ENCODE data around the gene STK32C.

The STK32C gene

DNA sequence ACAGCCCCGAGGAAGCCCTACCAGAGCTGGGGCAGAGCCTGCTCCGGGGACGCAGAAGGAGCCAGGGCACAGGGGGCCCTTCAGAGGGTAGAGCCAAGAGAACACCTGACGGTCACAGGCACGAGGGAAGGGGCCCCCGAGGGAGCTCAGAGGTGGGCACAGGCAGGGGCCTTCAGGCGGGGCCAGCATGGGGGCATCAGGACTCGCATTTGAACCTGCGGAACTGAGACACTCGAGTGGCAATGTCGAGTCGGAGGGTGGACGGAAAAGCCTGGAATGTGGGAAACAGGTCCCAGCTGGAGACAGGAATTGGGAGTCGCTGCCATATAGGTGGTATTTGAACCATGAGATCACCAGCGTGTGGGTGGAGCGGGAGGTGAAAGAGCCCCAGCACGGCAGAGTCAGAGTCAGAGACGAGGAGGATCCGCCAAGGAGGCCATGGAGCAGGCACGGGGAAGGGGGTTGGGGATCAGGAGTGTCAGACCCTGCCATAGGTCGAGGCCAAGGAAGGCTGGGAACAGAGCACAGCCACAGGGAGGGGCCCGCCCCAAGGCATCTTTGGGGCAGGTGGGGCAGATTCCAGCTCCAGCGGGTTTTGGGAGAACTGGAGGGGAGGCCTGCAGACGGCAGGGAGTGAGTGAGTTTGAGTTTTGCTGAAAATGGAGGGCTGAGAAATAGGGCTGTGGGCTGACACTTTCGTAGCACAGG is 13.8 kb downstream of the STK32C start:
- TF ChIP-seq ISL1 (CRISPR knock-in tag; IDR thresholded peaks at IDR 0.05) = no peak
- TF ChIP-seq TCF4 (CRISPR knock-in tag; IDR thresholded peaks at IDR 0.05; ENCODE audit: borderline replicate concordance) = no peak
- TF ChIP-seq, protein P1, sequence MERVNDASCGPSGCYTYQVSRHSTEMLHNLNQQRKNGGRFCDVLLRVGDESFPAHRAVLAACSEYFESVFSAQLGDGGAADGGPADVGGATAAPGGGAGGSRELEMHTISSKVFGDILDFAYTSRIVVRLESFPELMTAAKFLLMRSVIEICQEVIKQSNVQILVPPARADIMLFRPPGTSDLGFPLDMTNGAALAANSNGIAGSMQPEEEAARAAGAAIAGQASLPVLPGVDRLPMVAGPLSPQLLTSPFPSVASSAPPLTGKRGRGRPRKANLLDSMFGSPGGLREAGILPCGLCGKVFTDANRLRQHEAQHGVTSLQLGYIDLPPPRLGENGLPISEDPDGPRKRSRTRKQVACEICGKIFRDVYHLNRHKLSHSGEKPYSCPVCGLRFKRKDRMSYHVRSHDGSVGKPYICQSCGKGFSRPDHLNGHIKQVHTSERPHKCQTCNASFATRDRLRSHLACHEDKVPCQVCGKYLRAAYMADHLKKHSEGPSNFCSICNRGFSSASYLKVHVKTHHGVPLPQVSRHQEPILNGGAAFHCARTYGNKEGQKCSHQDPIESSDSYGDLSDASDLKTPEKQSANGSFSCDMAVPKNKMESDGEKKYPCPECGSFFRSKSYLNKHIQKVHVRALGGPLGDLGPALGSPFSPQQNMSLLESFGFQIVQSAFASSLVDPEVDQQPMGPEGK (CRISPR knock-in tag; IDR thresholded peaks at IDR 0.05; ENCODE audit: borderline replicate concordance) = no peak
- no peak for TF ChIP-seq TOX (CRISPR knock-in tag; IDR thresholded peaks at IDR 0.05; ENCODE audit: borderline replicate concordance)
- no peak for TF ChIP-seq ZNF70 (CRISPR knock-in tag; IDR thresholded peaks at IDR 0.05)
- no peak for TF ChIP-seq ZFP3 (CRISPR knock-in tag; IDR thresholded peaks at IDR 0.05)
- no peak for TF ChIP-seq RARB (CRISPR knock-in tag; IDR thresholded peaks at IDR 0.05)
- no peak for TF ChIP-seq ZNF8 (CRISPR knock-in tag; IDR thresholded peaks at IDR 0.05)
- no peak for TF ChIP-seq SNAI2 (CRISPR knock-in tag; IDR thresholded peaks at IDR 0.05)
- TF ChIP-seq, protein P2, sequence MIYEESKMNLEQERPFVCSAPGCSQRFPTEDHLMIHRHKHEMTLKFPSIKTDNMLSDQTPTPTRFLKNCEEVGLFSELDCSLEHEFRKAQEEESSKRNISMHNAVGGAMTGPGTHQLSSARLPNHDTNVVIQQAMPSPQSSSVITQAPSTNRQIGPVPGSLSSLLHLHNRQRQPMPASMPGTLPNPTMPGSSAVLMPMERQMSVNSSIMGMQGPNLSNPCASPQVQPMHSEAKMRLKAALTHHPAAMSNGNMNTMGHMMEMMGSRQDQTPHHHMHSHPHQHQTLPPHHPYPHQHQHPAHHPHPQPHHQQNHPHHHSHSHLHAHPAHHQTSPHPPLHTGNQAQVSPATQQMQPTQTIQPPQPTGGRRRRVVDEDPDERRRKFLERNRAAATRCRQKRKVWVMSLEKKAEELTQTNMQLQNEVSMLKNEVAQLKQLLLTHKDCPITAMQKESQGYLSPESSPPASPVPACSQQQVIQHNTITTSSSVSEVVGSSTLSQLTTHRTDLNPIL (CRISPR knock-in tag; IDR thresholded peaks at IDR 0.05; ENCODE audit: low read depth) = no peak
- no peak for TF ChIP-seq ARNTL (CRISPR knock-in tag; IDR thresholded peaks at IDR 0.05; ENCODE audit: borderline replicate concordance, low read depth)
- TF ChIP-seq PPARA (CRISPR knock-in tag; IDR thresholded peaks at IDR 0.05; ENCODE audit: borderline replicate concordance) = no peak
- TF ChIP-seq, protein P3, sequence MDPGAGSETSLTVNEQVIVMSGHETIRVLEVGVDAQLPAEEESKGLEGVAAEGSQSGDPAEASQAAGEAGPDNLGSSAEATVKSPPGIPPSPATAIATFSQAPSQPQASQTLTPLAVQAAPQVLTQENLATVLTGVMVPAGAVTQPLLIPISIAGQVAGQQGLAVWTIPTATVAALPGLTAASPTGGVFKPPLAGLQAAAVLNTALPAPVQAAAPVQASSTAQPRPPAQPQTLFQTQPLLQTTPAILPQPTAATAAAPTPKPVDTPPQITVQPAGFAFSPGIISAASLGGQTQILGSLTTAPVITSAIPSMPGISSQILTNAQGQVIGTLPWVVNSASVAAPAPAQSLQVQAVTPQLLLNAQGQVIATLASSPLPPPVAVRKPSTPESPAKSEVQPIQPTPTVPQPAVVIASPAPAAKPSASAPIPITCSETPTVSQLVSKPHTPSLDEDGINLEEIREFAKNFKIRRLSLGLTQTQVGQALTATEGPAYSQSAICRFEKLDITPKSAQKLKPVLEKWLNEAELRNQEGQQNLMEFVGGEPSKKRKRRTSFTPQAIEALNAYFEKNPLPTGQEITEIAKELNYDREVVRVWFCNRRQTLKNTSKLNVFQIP (CRISPR knock-in tag; IDR thresholded peaks at IDR 0.05; ENCODE audit: borderline replicate concordance, low read depth) = no peak
- no peak for TF ChIP-seq CSRNP3 (CRISPR knock-in tag; IDR thresholded peaks at IDR 0.05)
- TF ChIP-seq ESRRG (CRISPR knock-in tag; IDR thresholded peaks at IDR 0.05) = no peak
- TF ChIP-seq BACH2 (CRISPR knock-in tag; IDR thresholded peaks at IDR 0.05; ENCODE audit: borderline replicate concordance) = no peak
- TF ChIP-seq OSR1 (CRISPR knock-in tag; IDR thresholded peaks at IDR 0.05) = no peak
- TF ChIP-seq, protein P4, sequence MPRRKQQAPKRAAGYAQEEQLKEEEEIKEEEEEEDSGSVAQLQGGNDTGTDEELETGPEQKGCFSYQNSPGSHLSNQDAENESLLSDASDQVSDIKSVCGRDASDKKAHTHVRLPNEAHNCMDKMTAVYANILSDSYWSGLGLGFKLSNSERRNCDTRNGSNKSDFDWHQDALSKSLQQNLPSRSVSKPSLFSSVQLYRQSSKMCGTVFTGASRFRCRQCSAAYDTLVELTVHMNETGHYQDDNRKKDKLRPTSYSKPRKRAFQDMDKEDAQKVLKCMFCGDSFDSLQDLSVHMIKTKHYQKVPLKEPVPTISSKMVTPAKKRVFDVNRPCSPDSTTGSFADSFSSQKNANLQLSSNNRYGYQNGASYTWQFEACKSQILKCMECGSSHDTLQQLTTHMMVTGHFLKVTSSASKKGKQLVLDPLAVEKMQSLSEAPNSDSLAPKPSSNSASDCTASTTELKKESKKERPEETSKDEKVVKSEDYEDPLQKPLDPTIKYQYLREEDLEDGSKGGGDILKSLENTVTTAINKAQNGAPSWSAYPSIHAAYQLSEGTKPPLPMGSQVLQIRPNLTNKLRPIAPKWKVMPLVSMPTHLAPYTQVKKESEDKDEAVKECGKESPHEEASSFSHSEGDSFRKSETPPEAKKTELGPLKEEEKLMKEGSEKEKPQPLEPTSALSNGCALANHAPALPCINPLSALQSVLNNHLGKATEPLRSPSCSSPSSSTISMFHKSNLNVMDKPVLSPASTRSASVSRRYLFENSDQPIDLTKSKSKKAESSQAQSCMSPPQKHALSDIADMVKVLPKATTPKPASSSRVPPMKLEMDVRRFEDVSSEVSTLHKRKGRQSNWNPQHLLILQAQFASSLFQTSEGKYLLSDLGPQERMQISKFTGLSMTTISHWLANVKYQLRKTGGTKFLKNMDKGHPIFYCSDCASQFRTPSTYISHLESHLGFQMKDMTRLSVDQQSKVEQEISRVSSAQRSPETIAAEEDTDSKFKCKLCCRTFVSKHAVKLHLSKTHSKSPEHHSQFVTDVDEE (CRISPR knock-in tag; IDR thresholded peaks at IDR 0.05) = no peak
- no peak for TF ChIP-seq ZC3H10 (CRISPR knock-in tag; IDR thresholded peaks at IDR 0.05)
- TF ChIP-seq GLIS3 (CRISPR knock-in tag; IDR thresholded peaks at IDR 0.05) = no peak
- no peak for ATAC-seq

DNA sequence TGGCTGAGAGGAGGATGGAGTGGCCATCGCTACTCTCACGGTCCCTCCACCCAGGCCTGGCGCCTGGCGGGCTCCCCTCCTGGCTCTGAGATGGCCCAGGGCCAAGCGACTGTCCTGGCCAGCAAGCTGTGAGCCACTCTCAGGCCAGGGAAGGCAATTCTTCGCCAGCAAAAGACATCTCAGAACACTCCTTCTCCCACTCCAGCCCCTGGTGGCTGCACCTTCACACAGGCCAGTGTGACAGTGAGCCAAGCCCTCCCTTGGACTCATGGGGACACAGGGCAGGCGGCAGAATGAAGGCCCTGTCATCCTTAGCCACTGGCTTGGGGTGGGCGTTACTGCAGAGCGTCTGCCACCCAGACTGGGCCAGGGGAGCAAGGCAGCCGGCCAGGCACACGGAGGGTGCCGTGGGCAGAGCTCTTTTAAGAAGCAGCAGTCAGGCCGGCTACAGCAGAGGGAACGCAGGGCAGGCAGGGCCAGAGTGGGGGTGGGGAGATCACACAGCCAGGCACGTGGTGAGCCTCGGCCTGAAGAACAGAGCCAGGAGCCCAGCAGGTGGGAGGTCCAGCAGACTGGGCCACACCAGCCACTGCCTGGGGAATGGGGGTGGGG is 14.4 kb downstream of the STK32C start:
- TF ChIP-seq PPARA (CRISPR knock-in tag; IDR thresholded peaks at IDR 0.05; ENCODE audit: borderline replicate concordance) = no peak
- no peak for TF ChIP-seq CSDC2 (CRISPR knock-in tag; IDR thresholded peaks at IDR 0.05)
- no peak for TF ChIP-seq BACH2 (CRISPR knock-in tag; IDR thresholded peaks at IDR 0.05; ENCODE audit: borderline replicate concordance)
- TF ChIP-seq ZNF8 (CRISPR knock-in tag; IDR thresholded peaks at IDR 0.05) = no peak
- TF ChIP-seq, protein P3 (CRISPR knock-in tag; IDR thresholded peaks at IDR 0.05; ENCODE audit: borderline replicate concordance, low read depth) = no peak
- TF ChIP-seq ZNF70 (CRISPR knock-in tag; IDR thresholded peaks at IDR 0.05) = no peak
- TF ChIP-seq RARB (CRISPR knock-in tag; IDR thresholded peaks at IDR 0.05) = no peak
- TF ChIP-seq, protein P4 (CRISPR knock-in tag; IDR thresholded peaks at IDR 0.05) = no peak
- no peak for TF ChIP-seq ESRRG (CRISPR knock-in tag; IDR thresholded peaks at IDR 0.05)
- peak; percentile 63 for ATAC-seq

Measured in SK-N-SH treated with all-trans-retinoic acid at 6 μM for 48 hours (cell line).